Stomach (tissue), 9 donors: ENCODE measurements around the gene SPRYD4. TPM values are rescaled to one million over a fixed set of nuclear protein-coding genes. Genes with fewer than 3 reads are reported as not detected.

Experiments
- DNase-seq, 2 donors: peaks; one replicate each; pipeline versions ENCODE4 v3.0.0 to v3.0.0-alpha.2; 2013 to 2019
- H3K27ac ChIP-seq, 5 donors: fragments of 200-600 bp in 4 of 5; sonication (generic) in 4 of 5; one replicate each; pipeline ENCODE4 v1.5.1; 2013 to 2019; ENCODE audit warnings: mild to moderate bottlenecking in 1 of 5, moderate library complexity in 1 of 5
- H3K27me3 ChIP-seq, 3 donors: fragments of 200-600 bp; sonication (generic); one replicate each; pipeline ENCODE4 v1.5.1; 2017 to 2019; ENCODE audit warnings: mixed run types in 1 of 3
- H3K36me3 ChIP-seq, 4 donors: fragments of 200-600 bp; sonication (generic); 1 replicate in 3 of 4; 2 replicates in 1 of 4; pipeline ENCODE4 v1.5.1; 2016 to 2019
- H3K4me1 ChIP-seq, 4 donors: fragments of 200-600 bp; sonication (generic); one replicate each; pipeline ENCODE4 v1.5.1; 2016 to 2019
- H3K4me3 ChIP-seq, 4 donors: fragments of 200-600 bp; sonication (generic) in 3 of 4; one replicate each; pipeline ENCODE4 v1.5.1; 2016 to 2019; ENCODE audit warnings: mild to moderate bottlenecking in 1 of 4
- H3K9me3 ChIP-seq, 4 donors: fragments of 200-600 bp; sonication (generic); one replicate each; pipeline ENCODE4 v1.5.1; 2016 to 2019
- CTCF ChIP-seq, 7 experiments: fragments of 450-650 bp in 4 of 7; fragments of 200-600 bp in 3 of 7; sonication (generic) in 3 of 7; IDR thresholded peaks; one replicate each; pipeline ENCODE4 v1.5.1; 2016 to 2019; ENCODE audit warnings: antibody characterized with exemption in 7 of 7, control low read depth in 2 of 7, mild to moderate bottlenecking in 1 of 7
- EP300 ChIP-seq: sonication (generic); formaldehyde crosslinking; IDR thresholded peaks from one replicate; pipeline ENCODE4 v1.6.1; 2017; ENCODE audit warnings: antibody characterized with exemption
- POLR2A ChIP-seq, 4 donors: fragments of 450-650 bp; IDR thresholded peaks; one replicate each; pipeline ENCODE4 v1.6.1; 2016; ENCODE audit warnings: antibody characterized with exemption in 4 of 4, control low read depth in 2 of 4, mild to moderate bottlenecking in 1 of 4, moderate library complexity in 1 of 4
- POLR2AphosphoS5 ChIP-seq, 3 donors: sonication (generic); formaldehyde crosslinking; IDR thresholded peaks; one replicate each; pipeline ENCODE4 v1.6.1; 2016; ENCODE audit warnings: antibody characterized with exemption in 3 of 3
- WGBS, 5 donors: extraction: QIAGEN DNeasy Blood & Tissue Kit in 3 of 5; methylation state at CpG; one replicate each; pipeline versions ENCODE4 v1.1.5 to v1.1.7; 2013 to 2018; 5-methylcytosine and 5-hydroxymethylcytosine counted together
- intact Hi-C: fragments of 100-400 bp; cut with DNase I; formaldehyde crosslinking; loops from one replicate; pipeline ENCODE4 v1.15.1; 2023; ENCODE audit warnings: low total_unique reads
- polyA plus RNA-seq, 3 donors: library from polyadenylated mRNA; stranded (reverse); fragments of 200-250 nt; gene quantifications; one replicate each; pipeline ENCODE4 v1.2.3, GENCODE V29; 2013
- total RNA-seq, 5 donors: library from RNA; depleted of rRNA; stranded (reverse); fragments of >200 nt; gene quantifications; one replicate each; pipeline versions ENCODE4 v1.1.0 to v1.2.3, GENCODE V29; 2014 to 2016
- donor health status: healthy with polysubstance abuse.
- donor health status: Bipolar disorder and iron deficiency.
- donor health status: healthy.

Gene SPRYD4
- total and polyA plus RNA-seq, 8 donors, result 0.29 to 5.8 (median 2.0) TPM

- Histone ChIP-seq H3K9me3 (no peaks in the 10 kb centered on the region), H3K27me3 (no peaks in the 10 kb centered on the region), H3K4me3 (no peak overlapping the region), H3K4me1 (no peaks in the 10 kb centered on the region), H3K27ac (no peak overlapping the region), H3K36me3 (peaks cover 12 to 90% (median 79%) of the 10 kb centered on the region in 4 donors)
- TF ChIP-seq POLR2AphosphoS5 (IDR thresholded peaks at IDR 0.05), result no peak
- no peak for TF ChIP-seq POLR2A (IDR thresholded peaks at IDR 0.05)
- no peak for TF ChIP-seq CTCF (IDR thresholded peaks at IDR 0.05)
- TF ChIP-seq EP300, result no peak
- 57 to 64% (median 61%) methylated on average over 3 of the region's 3 CpGs for WGBS, 5 donors
- intact Hi-C loops, result no loop called here
- DNase-seq, result no peak
Observed at GRCh38 chr12:56425940-56426438, 42.4 kb upstream of the SPRYD4 start.

GRCh38 chr12:56431288-56431687 is 37.1 kb upstream of the SPRYD4 start:
- Histone ChIP-seq H3K36me3 (peaks cover 4 to 64% (median 53%) of the 10 kb centered on the region in 4 donors), H3K4me1 (no peaks in the 10 kb centered on the region), H3K27me3 (no peaks in the 10 kb centered on the region), H3K4me3 (no peak overlapping the region), H3K9me3 (no peaks in the 10 kb centered on the region), H3K27ac (no peak overlapping the region)
- intact Hi-C loops, result no loop called here
- no peak for DNase-seq
- WGBS, 5 donors, result 96 to 98% (median 98%) methylated on average over 11 of the region's 11 CpGs
- TF ChIP-seq POLR2AphosphoS5 (IDR thresholded peaks at IDR 0.05) (no peak), POLR2A (IDR thresholded peaks at IDR 0.05) (no peak), EP300 (no peak), CTCF (IDR thresholded peaks at IDR 0.05) (no peak)

- Histone ChIP-seq H3K4me3 (no peak overlapping the region), H3K27me3 (no peaks in the 10 kb centered on the region), H3K9me3 (no peaks in the 10 kb centered on the region), H3K4me1 (no peaks in the 10 kb centered on the region), H3K27ac (no peak overlapping the region), H3K36me3 (peaks cover 4 to 60% (median 53%) of the 10 kb centered on the region in 4 donors)
- TF ChIP-seq CTCF (IDR thresholded peaks at IDR 0.05) (no peak), EP300 (no peak), POLR2AphosphoS5 (IDR thresholded peaks at IDR 0.05) (no peak), POLR2A (IDR thresholded peaks at IDR 0.05) (no peak)
- intact Hi-C loops, result no loop called here
- no peak for DNase-seq
- 95 to 98% (median 98%) methylated on average over 3 of the region's 3 CpGs for WGBS, 5 donors
Observed at GRCh38 chr12:56431850-56432249, 36.5 kb upstream of the SPRYD4 start.

GRCh38 chr12:56434828-56435227 is 33.5 kb upstream of the SPRYD4 start:
- no peak overlapping the region for H3K27ac ChIP-seq
- H3K36me3 ChIP-seq, result peaks cover 3 to 31% (median 28%) of the 10 kb centered on the region in 4 donors
- 92 to 96% (median 95%) methylated on average over 6 of the region's 6 CpGs for WGBS, 5 donors
- TF ChIP-seq CTCF (IDR thresholded peaks at IDR 0.05) (no peak), EP300 (no peak), POLR2A (IDR thresholded peaks at IDR 0.05) (no peak), POLR2AphosphoS5 (IDR thresholded peaks at IDR 0.05) (no peak)
- H3K9me3 ChIP-seq, result no peaks in the 10 kb centered on the region
- intact Hi-C loops, result no loop called here
- DNase-seq, result no peak
- no peaks in the 10 kb centered on the region for H3K4me1 ChIP-seq
- H3K27me3 ChIP-seq, result no peaks in the 10 kb centered on the region
- H3K4me3 ChIP-seq, result no peak overlapping the region
